Calu3 (cell line): ENCODE measurements around the gene PCDH19. TPM values are rescaled to one million over a fixed set of nuclear protein-coding genes. Genes with fewer than 3 reads are reported as not detected.

Experiments
- BruUV-seq: library from RNA; stranded (reverse); fragments of 400-500 nt; replicated peaks from 2 replicates; lab custom pipeline; 2021; lab: Mats Ljungman, UMichigan
- CTCF ChIA-PET: fragments of 300-600 bp; sonication (Branson Sonifier 250); formaldehyde crosslinking; loops from one replicate; lab custom pipeline; 2022; ENCODE audit warnings: antibody characterized with exemption; lab: Charles Lee
- DNase-seq: peaks from one replicate; pipeline ENCODE4 v3.0.0; 2022
- H3K27ac Mint-ChIP-seq: one replicate; pipeline ENCODE4 v1.8.0; 2022; ENCODE audit warnings: mixed read lengths; ENCODE audit not compliant: unreplicated experiment
- H3K27me3 Mint-ChIP-seq: one replicate; pipeline ENCODE4 v1.8.0; 2022; ENCODE audit warnings: mixed read lengths; ENCODE audit not compliant: unreplicated experiment
- H3K36me3 Mint-ChIP-seq: one replicate; pipeline ENCODE4 v1.8.0; 2022; ENCODE audit warnings: mild to moderate bottlenecking, moderate library complexity, mixed read lengths; ENCODE audit not compliant: insufficient read depth, unreplicated experiment
- H3K4me1 Mint-ChIP-seq: one replicate; pipeline ENCODE4 v1.8.0; 2022; ENCODE audit warnings: mild to moderate bottlenecking, low read depth, mixed read lengths; ENCODE audit not compliant: unreplicated experiment
- H3K4me3 Mint-ChIP-seq: one replicate; pipeline ENCODE4 v1.8.0; 2022; ENCODE audit warnings: mild to moderate bottlenecking, low read depth, moderate library complexity, mixed read lengths; ENCODE audit not compliant: unreplicated experiment
- H3K9me3 Mint-ChIP-seq: one replicate; pipeline ENCODE4 v1.8.0; 2022; ENCODE audit warnings: low read depth, mixed read lengths; ENCODE audit not compliant: unreplicated experiment
- intact Hi-C: fragments of 100-400 bp; cut with micrococcal nuclease; formaldehyde crosslinking; loops from one replicate; pipeline ENCODE4 v1.10.0; 2022; ENCODE audit not compliant: unreplicated experiment
- total RNA-seq: library from RNA; stranded (reverse); gene quantifications from 2 replicates; pipeline ENCODE4 v1.2.3, GENCODE V29; 2022
- TF ChIP-seq, protein P1 (sequence below): fragments of 200-600 bp; IDR thresholded peaks from one replicate; pipeline ENCODE4 v1.8.0; 2022; ENCODE audit warnings: antibody characterized with exemption; ENCODE audit not compliant: unreplicated experiment

Gene PCDH19
- total RNA-seq, 1 experiment from 2014 or later = 0.50 TPM

DNA sequence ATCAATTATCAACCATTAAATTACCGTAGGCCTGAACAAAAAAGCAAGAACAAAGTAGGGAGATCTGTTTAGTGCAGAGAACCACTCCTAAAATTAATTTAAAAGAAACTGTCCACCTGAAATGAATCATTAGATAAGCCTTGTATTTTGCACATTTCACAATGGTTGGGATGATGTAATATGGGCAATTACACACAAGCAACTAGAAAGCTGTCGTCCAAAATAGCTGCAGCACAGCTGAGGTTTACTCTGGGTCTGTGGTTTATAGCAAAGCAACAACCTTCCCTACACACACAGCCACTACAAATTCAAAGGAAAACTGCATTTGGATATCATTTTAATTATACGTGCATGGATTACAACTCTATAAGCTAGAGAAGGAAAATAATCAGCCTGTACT lies 28.5 kb downstream of the PCDH19 start:
- H3K9me3 Mint-ChIP-seq = no peaks in the 10 kb centered on the region
- intact Hi-C loops = no loop called here
- TF ChIP-seq, protein P1, sequence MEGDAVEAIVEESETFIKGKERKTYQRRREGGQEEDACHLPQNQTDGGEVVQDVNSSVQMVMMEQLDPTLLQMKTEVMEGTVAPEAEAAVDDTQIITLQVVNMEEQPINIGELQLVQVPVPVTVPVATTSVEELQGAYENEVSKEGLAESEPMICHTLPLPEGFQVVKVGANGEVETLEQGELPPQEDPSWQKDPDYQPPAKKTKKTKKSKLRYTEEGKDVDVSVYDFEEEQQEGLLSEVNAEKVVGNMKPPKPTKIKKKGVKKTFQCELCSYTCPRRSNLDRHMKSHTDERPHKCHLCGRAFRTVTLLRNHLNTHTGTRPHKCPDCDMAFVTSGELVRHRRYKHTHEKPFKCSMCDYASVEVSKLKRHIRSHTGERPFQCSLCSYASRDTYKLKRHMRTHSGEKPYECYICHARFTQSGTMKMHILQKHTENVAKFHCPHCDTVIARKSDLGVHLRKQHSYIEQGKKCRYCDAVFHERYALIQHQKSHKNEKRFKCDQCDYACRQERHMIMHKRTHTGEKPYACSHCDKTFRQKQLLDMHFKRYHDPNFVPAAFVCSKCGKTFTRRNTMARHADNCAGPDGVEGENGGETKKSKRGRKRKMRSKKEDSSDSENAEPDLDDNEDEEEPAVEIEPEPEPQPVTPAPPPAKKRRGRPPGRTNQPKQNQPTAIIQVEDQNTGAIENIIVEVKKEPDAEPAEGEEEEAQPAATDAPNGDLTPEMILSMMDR = no peak
- no peaks in the 10 kb centered on the region for H3K36me3 Mint-ChIP-seq
- no peaks in the 10 kb centered on the region for H3K4me1 Mint-ChIP-seq
- CTCF ChIA-PET = no interaction called here
- no peak for DNase-seq
- BruUV-seq = no TSS peak
- H3K27me3 Mint-ChIP-seq = no peaks in the 10 kb centered on the region
- H3K27ac Mint-ChIP-seq = no peak overlapping the region
- no peak overlapping the region for H3K4me3 Mint-ChIP-seq

DNA sequence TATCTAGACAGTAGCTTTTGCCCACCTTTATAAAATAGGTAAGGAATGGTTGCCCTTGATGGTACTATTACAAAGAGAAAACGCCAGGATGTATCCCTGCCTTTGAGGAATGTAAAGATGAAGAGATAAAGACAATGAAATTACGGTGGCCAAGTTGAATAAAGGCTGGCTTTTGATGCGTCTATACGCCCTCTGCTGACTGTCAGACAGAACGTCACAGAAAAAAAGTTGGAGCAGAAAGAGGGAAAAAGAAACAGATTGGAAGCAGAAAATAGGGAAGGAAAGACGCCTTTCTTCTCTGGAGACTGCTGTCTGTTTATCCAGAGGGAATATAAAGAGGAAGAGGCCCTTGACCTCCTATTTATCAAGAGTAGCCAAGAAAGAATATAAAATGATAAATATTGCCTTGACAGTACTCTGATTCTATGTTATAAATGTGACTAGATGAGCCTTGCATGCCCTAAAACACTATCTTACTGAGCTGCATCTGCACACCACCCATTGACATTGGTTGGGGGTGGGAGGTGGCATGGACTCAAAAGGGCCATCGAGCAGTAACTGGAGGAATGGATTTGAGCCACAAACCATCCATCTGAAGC lies 30.6 kb downstream of the PCDH19 start:
- CTCF ChIA-PET = interaction anchor here (0.7 to 2.0 kb wide), 2 partner anchors 11 to 74 kb away, joined by 6 to 9 read pairs; no protein-coding TSS in a partner anchor
- TF ChIP-seq, protein P1 = peak; percentile 24
- Mint-ChIP-seq H3K27ac (no peak overlapping the region), H3K27me3 (no peaks in the 10 kb centered on the region), H3K4me1 (no peaks in the 10 kb centered on the region), H3K9me3 (no peaks in the 10 kb centered on the region), H3K4me3 (no peak overlapping the region), H3K36me3 (no peaks in the 10 kb centered on the region)
- peak; percentile 3 for DNase-seq
- no TSS peak for BruUV-seq
- intact Hi-C loops = no loop called here

- Mint-ChIP-seq H3K36me3 (no peaks in the 10 kb centered on the region), H3K27me3 (no peaks in the 10 kb centered on the region), H3K4me3 (no peak overlapping the region), H3K9me3 (no peaks in the 10 kb centered on the region), H3K27ac (no peak overlapping the region), H3K4me1 (no peaks in the 10 kb centered on the region)
- CTCF ChIA-PET = interaction anchor here (2.0 kb wide), 1 partner anchor 10 kb away, joined by 9 read pairs; no protein-coding TSS in a partner anchor
- TF ChIP-seq, protein P1 = no peak
- intact Hi-C loops = no loop called here
- no TSS peak for BruUV-seq
- no peak for DNase-seq
Measured at GRCh38 chrX:100377826-100378225, 32.2 kb downstream of the PCDH19 start.

DNA sequence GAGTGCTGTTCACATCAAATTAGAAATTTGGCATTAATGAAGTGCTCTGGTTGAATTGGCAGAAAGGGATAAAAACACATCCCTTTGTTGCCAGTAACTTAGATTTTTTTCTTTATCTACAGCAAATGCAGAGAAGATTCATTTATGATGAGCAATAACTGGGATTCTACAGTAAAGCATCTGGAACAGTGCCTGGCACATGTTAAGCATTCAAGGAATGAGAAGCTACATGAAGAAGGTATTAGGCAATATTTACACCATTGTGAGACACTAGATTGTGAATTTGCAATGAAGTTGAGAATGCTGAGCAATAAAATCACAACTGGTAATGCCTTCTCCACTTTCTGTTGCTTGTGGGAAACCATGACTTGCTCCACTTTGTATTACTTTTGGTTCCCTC lies 33.5 kb downstream of the PCDH19 start:
- Mint-ChIP-seq H3K4me3 (no peak overlapping the region), H3K36me3 (no peaks in the 10 kb centered on the region), H3K27me3 (no peaks in the 10 kb centered on the region), H3K4me1 (no peaks in the 10 kb centered on the region), H3K27ac (no peak overlapping the region), H3K9me3 (no peaks in the 10 kb centered on the region)
- BruUV-seq = no TSS peak
- intact Hi-C loops = no loop called here
- CTCF ChIA-PET = no interaction called here
- DNase-seq = no peak
- TF ChIP-seq, protein P1 = no peak
